NCI-H2227 (cell line): ENCODE measurements around the gene GCA.

Source experiments
- DNase-seq: peaks from one replicate; lab custom pipeline; 2025; ENCODE audit not compliant: unreplicated experiment; lab: John Stamatoyannopoulos, UW

Gene GCA

GRCh38 chr2:162327806-162328205 is 16.1 kb upstream of the GCA start:
- DNase-seq: no peak

DNA sequence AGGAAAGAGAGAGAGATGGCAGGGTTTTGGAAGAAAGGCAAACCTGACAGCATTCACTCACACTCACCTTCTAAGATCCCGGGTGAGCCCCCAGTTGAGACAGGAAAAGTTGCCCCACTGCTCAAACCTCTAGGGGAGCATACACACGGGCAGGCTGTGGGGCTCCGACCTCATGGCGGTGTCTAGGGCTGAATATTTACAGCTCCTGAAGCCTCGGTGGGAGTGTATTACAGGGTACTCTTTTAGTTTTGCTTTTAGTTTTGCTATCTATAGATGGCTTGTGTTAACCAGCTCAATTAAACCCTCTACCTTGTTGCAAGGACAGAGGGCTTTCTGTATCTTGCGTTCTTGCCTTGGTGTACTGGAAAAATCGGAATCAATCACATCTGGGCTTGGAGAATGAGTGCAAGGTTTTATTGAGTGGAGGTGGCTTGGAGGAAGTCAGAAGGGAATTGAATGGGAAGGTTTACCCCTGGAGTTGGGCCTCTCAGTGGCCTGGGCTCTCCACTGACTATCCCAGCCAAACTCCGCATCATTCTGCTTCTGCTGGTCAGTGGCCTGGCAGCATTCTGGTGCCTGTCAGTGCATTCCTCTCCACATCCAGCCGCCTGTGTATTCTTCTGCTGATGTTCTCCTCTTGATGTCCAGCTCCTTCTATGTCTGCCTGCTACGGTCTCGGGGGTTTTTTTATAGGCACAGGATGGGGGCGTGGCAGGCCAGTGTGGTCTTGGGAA is 15.3 kb upstream of the GCA start:
- DNase-seq: no peak

- DNase-seq: no peak
Measured at GRCh38 chr2:162330881-162331280, 13.1 kb upstream of the GCA start.

DNA sequence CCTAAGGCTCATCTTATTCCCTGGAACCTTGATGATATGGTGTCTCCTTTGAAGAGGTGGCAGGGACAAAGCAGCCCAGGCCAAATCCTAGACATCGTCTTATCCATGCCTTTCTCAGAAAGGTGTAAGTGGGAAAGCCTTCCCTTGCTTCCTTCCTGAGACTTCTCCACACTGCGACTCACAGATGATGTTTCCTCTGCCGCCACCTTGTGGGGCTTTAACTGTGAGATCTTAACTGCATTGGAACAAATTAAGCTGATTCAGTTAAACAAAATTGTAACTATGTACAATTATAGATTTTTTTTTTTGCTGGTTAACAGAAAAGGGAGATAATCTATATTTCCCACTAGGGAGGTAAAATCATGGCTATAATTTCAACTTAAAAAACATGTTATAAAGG is 10.0 kb upstream of the GCA start:
- no peak for DNase-seq

- no peak for DNase-seq
Measured at GRCh38 chr2:162337868-162338267, 6.1 kb upstream of the GCA start.

DNA sequence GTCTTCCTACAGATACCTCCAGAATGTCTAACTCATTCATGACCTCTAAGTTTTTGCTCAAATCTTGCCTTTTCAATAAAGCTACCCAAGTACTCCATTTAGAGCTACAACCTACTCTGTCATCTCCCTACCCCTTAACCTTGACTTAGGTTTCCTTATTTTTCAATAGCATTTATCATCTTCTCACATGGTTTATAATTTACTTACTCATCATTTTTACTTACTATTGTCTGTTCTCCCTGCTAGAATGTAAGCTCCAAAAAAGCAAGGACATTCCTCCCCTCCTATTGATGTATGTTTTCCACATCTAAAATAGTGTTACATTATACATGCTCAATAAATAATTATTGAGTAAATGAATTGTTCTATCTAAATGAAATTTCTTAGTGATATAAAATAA is 3.1 kb upstream of the GCA start:
- no peak for DNase-seq

DNA sequence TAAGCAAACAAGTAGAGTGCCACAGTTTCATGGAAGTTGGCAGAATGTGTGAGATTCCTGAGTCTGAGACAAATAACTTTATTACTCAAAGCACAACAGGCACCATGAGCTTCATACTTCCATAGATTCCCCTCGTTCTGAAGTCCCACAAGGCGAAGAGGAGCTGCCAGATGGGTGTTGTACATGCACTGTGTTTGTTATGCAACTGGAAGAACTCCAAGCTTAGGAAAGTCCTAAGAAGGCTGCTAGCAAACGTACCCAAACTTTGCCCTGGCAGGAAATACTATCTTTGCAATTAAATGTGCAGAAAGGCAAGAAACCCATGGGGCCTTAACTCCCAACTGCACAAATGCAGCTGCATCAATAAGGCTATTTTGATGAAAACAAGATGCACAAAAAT is 1.6 kb upstream of the GCA start:
- DNase-seq: no peak

DNA sequence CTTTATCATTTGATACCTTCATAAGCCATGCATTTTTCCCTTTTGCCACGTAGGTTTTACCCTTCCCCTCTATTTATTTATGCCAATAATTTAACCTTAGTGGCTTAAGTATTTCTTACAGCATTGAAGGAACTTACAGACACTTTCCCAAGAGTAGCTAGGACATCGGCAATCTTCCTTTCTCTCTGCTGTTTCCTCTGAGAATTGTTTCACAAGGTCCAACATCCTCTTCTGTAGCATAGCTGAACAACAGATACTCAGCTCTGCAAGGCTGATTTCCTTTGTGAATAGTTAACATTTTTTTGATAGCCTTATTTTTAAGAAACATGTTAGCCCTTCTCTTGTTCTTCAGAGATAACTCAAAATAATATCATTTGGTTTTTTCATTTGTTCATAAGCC is 1.1 kb upstream of the GCA start:
- no peak for DNase-seq

- DNase-seq: no peak
Measured at GRCh38 chr2:162343492-162343823, 474 bp upstream of the GCA start.

DNA sequence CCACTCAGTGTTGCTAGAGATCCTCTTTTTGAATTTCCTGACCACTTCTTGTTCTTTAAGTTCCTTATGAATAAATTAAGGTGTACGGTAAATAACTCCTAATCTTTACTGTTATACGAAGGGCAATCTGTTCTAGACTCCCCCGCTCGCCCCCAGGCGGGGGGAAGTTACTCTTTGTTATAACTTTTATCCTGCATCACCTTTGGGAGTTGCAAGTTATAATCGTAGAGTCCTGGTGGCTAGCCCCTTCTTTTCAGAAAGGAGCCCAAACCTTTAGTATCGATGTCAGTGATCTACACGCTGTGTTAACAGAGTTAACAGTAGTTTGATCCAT is 652 bp downstream of the GCA start:
- DNase-seq: peak; percentile 57

DNA sequence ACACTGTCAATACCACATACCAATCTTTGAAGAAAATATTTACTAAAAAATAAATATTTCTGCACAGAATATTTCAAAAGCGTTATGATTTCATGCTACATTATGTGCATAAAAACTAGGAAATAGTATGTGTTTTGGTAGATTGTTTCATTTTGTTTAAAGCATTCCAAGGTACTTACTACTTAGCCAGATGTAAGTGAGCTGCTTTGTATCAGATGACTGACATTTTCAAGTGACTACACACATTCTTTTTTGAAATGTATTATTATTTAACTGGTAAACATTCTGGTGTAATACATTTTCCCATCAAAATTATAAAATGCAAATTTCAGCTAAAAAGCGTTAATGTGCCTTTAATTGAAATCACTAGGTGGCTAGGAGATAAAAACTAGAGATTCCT is 21.5 kb downstream of the GCA start:
- DNase-seq: no peak

- no peak for DNase-seq
Measured at GRCh38 chr2:162368494-162368893, 24.6 kb downstream of the GCA start.

DNA sequence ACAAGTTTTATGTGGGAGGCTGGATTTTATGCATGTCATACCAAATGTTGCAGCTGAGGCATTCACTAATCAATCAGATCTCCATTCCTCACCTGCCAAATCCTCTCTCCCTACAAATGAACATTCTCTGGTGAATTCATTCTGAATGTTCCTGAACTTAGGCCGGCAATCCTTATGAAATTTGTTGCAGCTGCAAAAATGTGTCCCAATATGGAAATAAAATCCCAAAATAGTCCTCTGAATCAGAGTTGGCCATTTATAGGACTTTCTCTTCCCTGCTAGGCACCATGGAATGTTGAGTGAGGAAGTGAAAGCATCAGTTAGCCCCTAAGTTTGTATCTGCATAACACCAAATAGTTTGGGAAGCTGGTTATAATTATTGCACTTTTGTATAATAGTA is 25.6 kb downstream of the GCA start:
- no peak for DNase-seq

DNA sequence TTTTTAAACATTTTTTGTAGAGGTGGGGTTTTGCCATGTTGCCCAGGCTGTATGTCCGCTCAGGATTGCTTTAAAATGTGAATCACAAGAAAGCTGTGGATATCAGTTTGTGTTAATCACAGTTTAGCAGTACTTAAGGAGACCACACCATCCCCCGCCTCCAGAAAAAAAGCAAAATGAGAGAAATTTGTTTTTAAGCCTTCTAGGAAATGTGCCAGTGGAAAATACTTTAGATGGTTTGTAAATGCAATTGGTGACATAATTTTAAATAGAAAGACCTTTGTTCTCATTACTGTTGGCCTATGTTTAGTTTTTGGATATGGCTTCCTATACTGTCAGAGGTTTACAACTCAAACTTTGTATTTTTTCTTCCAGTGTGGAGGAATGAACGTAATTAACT is 27.0 kb downstream of the GCA start:
- no peak for DNase-seq

GRCh38 chr2:162372818-162373217 is 28.9 kb downstream of the GCA start:
- DNase-seq: no peak

DNA sequence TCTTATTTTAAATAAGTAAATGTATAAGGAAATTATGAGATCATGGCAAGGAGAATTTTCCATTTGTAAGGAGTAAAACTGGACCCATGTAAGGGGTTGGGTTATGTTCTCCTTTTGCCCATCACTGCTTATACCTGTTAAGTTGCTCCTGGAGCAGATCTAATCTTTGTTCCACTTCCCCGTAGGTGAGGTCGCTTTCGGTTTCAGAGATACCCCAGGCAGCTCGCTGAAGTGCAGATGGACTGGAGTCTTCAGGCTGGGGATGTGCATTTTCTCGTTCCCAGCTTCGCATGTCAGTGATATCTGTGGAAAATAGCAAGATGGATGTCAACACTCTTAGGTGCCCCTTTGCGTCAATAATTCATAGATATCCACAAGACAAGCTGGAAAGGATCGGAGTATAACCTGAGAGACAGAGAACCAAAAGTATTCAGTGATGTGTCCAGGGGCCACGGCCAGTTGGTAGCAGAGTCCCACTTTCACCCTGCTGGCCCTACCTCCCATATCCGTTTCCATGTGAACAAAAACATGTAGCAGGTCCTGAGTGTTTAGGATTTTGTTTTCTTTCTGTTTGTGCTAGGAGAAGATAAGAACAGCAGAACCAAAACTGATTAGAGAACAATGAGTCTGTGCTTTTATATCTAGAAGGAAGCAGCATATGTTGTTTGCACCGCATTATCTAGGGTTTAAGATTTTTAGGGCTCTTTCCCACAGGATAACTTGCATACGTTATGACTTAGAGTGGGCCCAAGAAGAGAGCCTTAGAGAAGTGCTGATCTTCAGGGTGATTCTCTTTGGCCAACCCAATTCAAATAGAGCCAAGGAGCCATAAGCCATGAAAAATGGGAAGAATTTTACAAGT is 36.0 kb downstream of the GCA start:
- no peak for DNase-seq

- DNase-seq: no peak
Measured at GRCh38 chr2:162381851-162382250, 37.9 kb downstream of the GCA start.

DNA sequence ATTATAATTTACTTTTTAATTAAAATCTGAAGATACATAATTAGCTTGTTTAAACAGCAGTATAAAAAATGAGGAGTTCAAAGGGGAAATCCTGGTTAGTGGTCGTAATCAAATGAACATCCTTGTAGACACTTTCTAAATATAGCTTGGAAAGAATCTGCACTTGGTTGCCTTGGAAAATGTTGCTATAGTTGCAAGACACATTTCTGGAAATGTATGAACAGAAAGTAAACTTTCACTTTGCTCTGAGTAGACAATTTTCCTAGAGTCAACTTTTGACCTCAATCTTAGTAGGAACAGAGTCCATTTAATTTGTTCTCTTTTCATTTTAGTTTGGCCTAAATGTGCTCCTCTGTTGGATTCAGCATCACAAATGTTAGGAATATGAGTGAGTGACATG is 38.3 kb downstream of the GCA start:
- peak; percentile 14 for DNase-seq

- DNase-seq: no peak
Measured at GRCh38 chr2:162385536-162385935, 41.6 kb downstream of the GCA start.

DNA sequence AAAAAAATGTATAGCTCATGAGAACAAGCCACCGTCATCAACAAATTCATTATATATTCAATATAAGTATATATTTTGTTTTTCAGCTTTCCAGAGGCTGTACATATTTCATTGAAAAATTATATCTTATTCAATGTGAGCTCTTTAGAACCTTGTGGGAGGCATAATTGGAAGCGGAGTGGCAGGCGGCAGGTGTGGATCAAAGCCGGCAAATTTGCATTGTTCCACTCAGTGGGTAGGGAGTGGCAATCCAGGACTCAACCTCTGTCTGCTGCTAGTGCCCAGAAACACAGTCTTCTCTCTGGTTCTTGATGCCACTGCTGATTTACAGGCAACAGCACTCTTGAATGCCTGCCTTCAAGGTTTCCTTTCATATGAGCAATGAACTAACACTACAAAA is 46.9 kb downstream of the GCA start:
- DNase-seq: no peak

- DNase-seq: no peak
Measured at GRCh38 chr2:162400336-162400735, 56.4 kb downstream of the GCA start.

- DNase-seq: no peak
Measured at GRCh38 chr2:162401871-162402270, 57.9 kb downstream of the GCA start.

GRCh38 chr2:162403884-162404283 is 60.0 kb downstream of the GCA start:
- no peak for DNase-seq
